SK-N-SH (cell line): ENCODE data around the gene IFT27.

Experiments
- CTCF ChIP-seq: fragments of 200-600 bp; sonication (generic); IDR thresholded peaks from 2 replicates; pipeline ENCODE4 v1.6.1; 2017; ENCODE audit warnings: antibody characterized with exemption, mild to moderate bottlenecking, moderate library complexity
- EP300 ChIP-seq, 2 experiments: IDR thresholded peaks; 2 replicates each; pipeline versions ENCODE4 v1.4.0 to v1.6.1; 2012; ENCODE audit warnings: borderline replicate concordance in 1 of 2, low read depth in 1 of 2, low read length in 1 of 2
- EZH2phosphoT487 ChIP-seq: fragments of 200-600 bp; sonication (generic); IDR thresholded peaks from 2 replicates; pipeline ENCODE4 v1.6.1; 2017; ENCODE audit warnings: low read depth, mixed run types, mild to moderate bottlenecking, antibody characterized with exemption, moderate library complexity, borderline replicate concordance
- GABPA ChIP-seq: IDR thresholded peaks from 2 replicates; pipeline ENCODE4 v1.4.0; 2012; ENCODE audit warnings: low read depth, mild to moderate bottlenecking
- GATA2 ChIP-seq: sonication (generic); formaldehyde crosslinking; IDR thresholded peaks from 2 replicates; pipeline ENCODE4 v1.5.0; 2020; ENCODE audit warnings: mild to moderate bottlenecking, missing genetic modification reagents
- JUND ChIP-seq: IDR thresholded peaks from 2 replicates; pipeline ENCODE4 v1.4.0; 2012
- MXI1 ChIP-seq: IDR thresholded peaks from 2 replicates; pipeline ENCODE4 v1.6.1; 2012; ENCODE audit warnings: mild to moderate bottlenecking, low read depth, low read length, improper control_type of control experiment
- POLR2AphosphoS5 ChIP-seq: IDR thresholded peaks from 2 replicates; pipeline ENCODE4 v1.6.1; 2012; ENCODE audit warnings: low read depth, low read length
- SIN3A ChIP-seq: IDR thresholded peaks from 2 replicates; pipeline ENCODE4 v1.6.1; 2012; ENCODE audit warnings: low read depth, mild to moderate bottlenecking, low read length, moderate library complexity, borderline replicate concordance
- TCF12 ChIP-seq: IDR thresholded peaks from 2 replicates; pipeline ENCODE4 v1.4.0; 2012
- TF ChIP-seq, protein P1 (sequence below): IDR thresholded peaks from 2 replicates; pipeline ENCODE4 v1.4.0; 2012; ENCODE audit warnings: low read depth

DNA sequence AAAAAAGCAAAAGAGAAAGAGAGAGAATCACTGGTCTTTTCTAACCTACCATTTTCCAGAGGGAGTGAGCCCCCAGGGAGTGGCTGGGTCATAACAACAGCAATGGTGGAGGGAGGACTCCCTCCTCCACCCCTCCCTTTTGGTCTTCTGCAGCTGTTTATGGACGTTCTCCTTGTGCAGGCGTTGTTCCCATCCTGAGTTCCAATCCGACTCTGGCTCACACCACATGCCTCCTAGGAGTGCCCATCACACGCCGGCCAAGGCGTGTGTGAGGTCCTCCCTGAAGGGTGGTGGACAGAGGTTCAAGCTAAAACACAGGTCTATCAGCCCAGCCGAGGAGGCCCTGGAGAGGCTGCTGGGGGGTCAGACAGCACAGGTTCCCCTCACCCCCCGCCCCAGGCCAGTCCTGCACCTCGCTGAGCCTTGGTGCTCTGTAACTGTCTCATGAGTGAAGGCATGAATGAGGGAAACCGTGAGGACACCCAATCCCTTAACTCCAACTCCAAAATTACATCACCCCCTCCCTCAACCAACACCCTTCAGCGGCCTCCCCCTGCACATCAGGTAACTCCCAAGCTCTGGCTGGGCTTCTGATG, 29.4 kb downstream of the IFT27 start:
- TF ChIP-seq CTCF (no peak), JUND (no peak), EZH2phosphoT487 (no peak), GATA2 (CRISPR knock-in tag) (no peak), SIN3A (no peak), MXI1 (no peak), EP300 (IDR thresholded peaks at IDR 0.05; ENCODE audit: borderline replicate concordance in 1 of 2, low read depth in 1 of 2, low read length in 1 of 2) (no peak), GABPA (no peak), POLR2AphosphoS5 (no peak), TCF12 (no peak)
- TF ChIP-seq, protein P1, sequence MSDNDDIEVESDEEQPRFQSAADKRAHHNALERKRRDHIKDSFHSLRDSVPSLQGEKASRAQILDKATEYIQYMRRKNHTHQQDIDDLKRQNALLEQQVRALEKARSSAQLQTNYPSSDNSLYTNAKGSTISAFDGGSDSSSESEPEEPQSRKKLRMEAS, result no peak
